SH-SY5Y (cell line): ENCODE results near the gene PRKG1.

Source experiments
- GATA2 ChIP-seq: IDR thresholded peaks from 2 replicates; pipeline ENCODE4 v1.6.1; 2011; ENCODE audit warnings: mild to moderate bottlenecking, low read depth, low read length
- GATA3 ChIP-seq: IDR thresholded peaks from 2 replicates; pipeline ENCODE4 v1.6.1; 2011; ENCODE audit warnings: low read depth, mild to moderate bottlenecking, low read length, moderate library complexity

DNA sequence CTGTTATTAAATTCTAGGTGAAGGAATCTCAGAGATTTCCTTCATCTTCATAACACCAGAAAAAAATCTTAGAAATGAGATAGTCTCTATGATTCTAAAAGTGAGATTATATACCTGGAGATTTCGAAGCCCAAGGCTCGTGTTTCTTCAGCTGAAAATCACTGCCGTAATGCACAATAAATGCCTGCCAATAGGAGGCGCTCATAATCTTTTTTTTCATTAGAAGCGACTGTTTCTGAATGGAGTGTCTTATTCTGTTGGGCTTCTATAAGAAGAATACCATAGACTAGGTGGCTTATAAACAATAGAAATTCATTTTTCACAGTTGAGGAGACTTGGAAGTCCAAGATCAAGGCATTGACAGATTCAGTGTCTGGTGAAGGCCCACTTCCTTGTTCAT, 294.7 kb downstream of the PRKG1 start:
- no peak for TF ChIP-seq GATA3
- TF ChIP-seq GATA2 = no peak
